HG02610 (cell line): ENCODE measurements around the gene KRT33B.
"Not testable (repeated sequence)": the region's sequence is repeated elsewhere in the genome, so short reads cannot be mapped to it uniquely, and the experiment has no call there.

ENCODE experiments used
- ATAC-seq: cut with Tn5 transposase; IDR thresholded peaks from one replicate; pipeline ENCODE4 v1.9.1; 2021; ENCODE audit warnings: mild to moderate bottlenecking, moderate library complexity; ENCODE audit not compliant: unreplicated experiment

The KRT33B gene

GRCh38 chr17:41369713-41370112 is at the start of gene KRT33B:
KRT33B (minus strand) TSS chr17:41369813; CDS start chr17:41369750, 63 bp downstream.
- ATAC-seq: no peak

GRCh38 chr17:41418116-41418860 is 48.7 kb upstream of the KRT33B start:
- no peak for ATAC-seq

GRCh38 chr17:41417576-41418015 is 48.0 kb upstream of the KRT33B start:
- ATAC-seq: no peak

GRCh38 chr17:41417127-41417526 is 47.5 kb upstream of the KRT33B start:
- ATAC-seq: no peak

GRCh38 chr17:41416479-41416878 is 46.9 kb upstream of the KRT33B start:
- no peak for ATAC-seq

GRCh38 chr17:41415833-41416335 is 46.3 kb upstream of the KRT33B start:
- no peak for ATAC-seq

GRCh38 chr17:41415411-41415810 is 45.8 kb upstream of the KRT33B start:
- no peak for ATAC-seq

- no peak for ATAC-seq
Measured at GRCh38 chr17:41413982-41414381, 44.4 kb upstream of the KRT33B start.

GRCh38 chr17:41413353-41413957 is 43.8 kb upstream of the KRT33B start:
- ATAC-seq: no peak

GRCh38 chr17:41411072-41411840 is 41.6 kb upstream of the KRT33B start:
- ATAC-seq: no peak

- ATAC-seq: no peak
Measured at GRCh38 chr17:41407226-41407625, 37.6 kb upstream of the KRT33B start.

GRCh38 chr17:41406205-41406604 is 36.6 kb upstream of the KRT33B start:
- ATAC-seq: no peak

GRCh38 chr17:41404024-41404671 is 34.5 kb upstream of the KRT33B start:
- no peak for ATAC-seq

- no peak for ATAC-seq
Measured at GRCh38 chr17:41403404-41404023, 33.9 kb upstream of the KRT33B start.

- no peak for ATAC-seq
Measured at GRCh38 chr17:41402161-41402560, 32.5 kb upstream of the KRT33B start.

GRCh38 chr17:41396996-41397660 is 27.5 kb upstream of the KRT33B start, which contains the start of gene KRT31:
KRT31 (minus strand) TSS chr17:41397608; CDS start chr17:41397539, 69 bp downstream.
- ATAC-seq: no peak

- ATAC-seq: no peak
Measured at GRCh38 chr17:41396340-41396739, 26.7 kb upstream of the KRT33B start.

GRCh38 chr17:41395611-41396010 is 26.0 kb upstream of the KRT33B start:
- no peak for ATAC-seq

- ATAC-seq: not testable (repeated sequence)
Measured at GRCh38 chr17:41395044-41395443, 25.4 kb upstream of the KRT33B start.
